Measurements from ENCODE around the gene NLRP1.

DNA sequence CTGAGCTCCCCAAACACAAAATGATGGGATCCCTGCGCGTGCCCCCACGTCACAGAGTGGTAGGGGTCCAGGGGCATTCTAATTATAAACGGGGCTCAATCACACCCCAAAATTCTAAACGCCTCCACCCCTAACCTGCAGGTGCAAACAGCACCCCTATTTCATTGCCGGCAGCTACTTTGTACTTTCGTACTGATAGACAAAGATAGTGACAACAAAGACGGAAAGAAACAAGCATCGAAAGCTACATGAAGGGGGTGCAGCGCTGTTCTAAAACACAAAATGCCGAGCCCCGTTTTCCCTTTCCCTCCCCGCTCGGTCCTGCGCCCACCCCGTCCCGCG, 84.1 kb downstream of the NLRP1 start:
- TF ChIP-seq POLR2A (IDR thresholded peaks at IDR 0.05; ENCODE audit: low read length): no peak
- TF ChIP-seq GATA1 (IDR thresholded peaks at IDR 0.05; ENCODE audit: low read depth, low read length): no peak
